NCI-H226 (cell line): ENCODE measurements around the gene RNF183.
"Not testable (repeated sequence)": the region's sequence is repeated elsewhere in the genome, so short reads cannot be mapped to it uniquely, and the experiment has no call there.

ENCODE experiments used
- DNase-seq: peaks from one replicate; pipeline ENCODE4 v3.0.0-alpha.2; 2015

RNF183 gene

GRCh38 chr9:113269871-113270270 lies 33.3 kb downstream of the RNF183 start:
- no peak for DNase-seq

- no peak for DNase-seq
These were observed 33.8 kb downstream of the RNF183 start for GRCh38 chr9:113269355-113269754.

GRCh38 chr9:113267911-113268566 lies 35.1 kb downstream of the RNF183 start:
- no peak for DNase-seq

DNA sequence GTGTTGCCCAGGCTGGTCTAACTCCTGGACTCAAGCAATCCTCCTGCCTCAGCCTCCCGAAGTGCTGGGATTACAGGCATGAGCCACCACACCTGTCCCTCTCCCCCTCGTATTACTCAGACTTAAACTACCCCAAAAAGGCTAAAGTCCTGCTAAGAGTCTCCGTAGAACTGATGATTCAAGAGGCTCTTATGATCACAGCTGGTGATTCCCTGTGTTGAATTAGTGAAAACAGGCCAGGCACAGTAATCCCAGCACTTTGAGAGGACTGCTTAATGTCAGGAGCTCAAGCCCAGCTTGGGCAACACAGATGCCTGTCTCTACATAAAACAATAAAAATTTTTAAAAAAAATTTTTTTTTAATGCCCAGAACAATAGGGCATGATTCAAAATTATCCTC lies 37.0 kb downstream of the RNF183 start:
- no peak for DNase-seq

- no peak for DNase-seq
These were observed 41.1 kb downstream of the RNF183 start for GRCh38 chr9:113261917-113262671.

DNA sequence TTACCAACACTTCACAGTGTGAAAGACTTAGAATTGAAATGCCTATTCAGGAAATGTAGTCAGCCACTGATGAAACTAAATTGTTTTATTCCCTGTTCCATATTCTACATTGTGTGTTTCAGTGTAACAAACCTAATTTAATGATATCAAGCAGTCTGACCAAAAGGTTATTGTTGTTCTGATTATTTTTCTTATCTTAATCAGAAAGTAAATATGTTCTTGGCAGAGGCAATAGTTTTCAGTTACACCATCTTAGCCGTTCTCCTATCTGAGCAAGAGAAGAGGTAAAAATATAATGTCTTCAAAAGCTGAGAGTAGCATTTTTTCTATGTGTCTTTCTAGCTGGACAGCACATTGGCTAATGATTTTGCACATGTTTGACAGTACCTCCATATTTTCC lies 44.9 kb downstream of the RNF183 start:
- no peak for DNase-seq

- no peak for DNase-seq
These were observed 45.3 kb downstream of the RNF183 start for GRCh38 chr9:113257863-113258262.

DNA sequence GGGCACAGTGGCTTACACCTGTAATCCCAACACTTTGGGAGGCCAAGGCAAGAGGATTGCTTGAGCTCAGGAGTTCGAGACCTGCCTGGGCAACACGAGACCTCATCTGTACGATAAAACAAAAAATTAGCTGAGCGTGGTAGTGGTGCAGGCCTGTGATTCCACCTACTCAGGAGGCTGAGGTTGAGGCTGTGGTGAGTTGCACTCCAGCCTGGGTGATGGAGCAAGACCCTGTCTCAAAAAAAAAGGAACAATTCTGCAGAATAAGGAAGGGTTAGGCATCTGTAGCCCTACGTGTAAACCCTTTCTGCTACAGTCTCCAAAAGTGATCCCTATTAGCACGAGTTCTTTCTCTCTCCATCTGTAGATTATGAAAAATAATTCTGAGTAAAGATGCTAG lies 47.7 kb downstream of the RNF183 start:
- DNase-seq: no peak

DNA sequence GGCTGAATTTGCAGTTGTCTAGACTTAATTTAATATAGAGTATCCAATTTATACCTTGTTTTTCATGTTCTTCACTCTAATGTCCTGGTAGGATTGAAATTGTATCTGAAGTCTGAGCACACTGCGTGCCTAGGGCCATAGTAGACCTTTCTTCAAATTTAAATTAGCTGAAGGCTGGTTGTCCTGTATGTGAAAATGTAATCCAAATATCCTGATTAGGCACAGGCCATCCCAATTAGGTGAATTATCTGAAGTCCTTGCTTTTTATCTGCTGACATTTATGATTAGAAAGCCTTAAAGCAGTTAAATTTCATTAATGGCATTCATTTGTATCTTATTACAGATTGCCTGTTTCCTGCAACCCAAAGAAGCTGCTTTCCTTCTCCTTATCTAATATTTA lies 48.2 kb downstream of the RNF183 start:
- DNase-seq: no peak

DNA sequence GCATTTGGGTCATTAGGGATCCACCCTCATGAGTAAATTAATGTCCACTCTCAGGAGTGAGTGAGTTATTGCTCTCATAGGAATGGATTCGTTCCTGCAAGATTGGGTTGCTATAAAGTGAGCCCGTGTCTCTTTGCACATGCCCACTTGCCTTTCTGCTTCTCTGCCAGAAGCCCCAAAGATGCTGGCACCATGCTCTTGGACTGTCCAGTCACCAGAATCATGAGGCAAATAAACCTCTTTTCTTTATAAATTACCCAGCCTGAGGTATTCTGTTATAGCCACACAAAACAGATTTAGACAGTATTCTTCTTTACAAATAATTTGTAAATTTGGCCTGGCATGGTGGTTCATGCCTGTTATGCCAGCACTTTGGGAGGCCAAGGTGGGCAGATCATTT lies 52.4 kb downstream of the RNF183 start:
- DNase-seq: no peak

- not testable (repeated sequence) for DNase-seq
These were observed 53.5 kb downstream of the RNF183 start for GRCh38 chr9:113249661-113250060.

- no peak for DNase-seq
These were observed 55.5 kb downstream of the RNF183 start for GRCh38 chr9:113247640-113248039.
